Caco-2 (cell line): Measurements from ENCODE around the gene ACAD10. TPM values are rescaled to one million over a fixed set of nuclear protein-coding genes. Genes with fewer than 3 reads are reported as not detected.
"Not testable (repeated sequence)": the region's sequence is repeated elsewhere in the genome, so short reads cannot be mapped to it uniquely, and the experiment has no call there.

ENCODE experiments used
- BruUV-seq: library from RNA; stranded (reverse); fragments of 400-500 nt; replicated peaks from 2 replicates; lab custom pipeline; 2021; lab: Mats Ljungman, UMichigan
- CTCF ChIA-PET: fragments of 300-600 bp; sonication (Branson Sonifier 250); formaldehyde crosslinking; loops from one replicate; lab custom pipeline; 2022; ENCODE audit warnings: antibody characterized with exemption; lab: Charles Lee
- POLR2A ChIA-PET: fragments of 300-600 bp; sonication (Branson Sonifier 250); formaldehyde crosslinking; loops from one replicate; lab custom pipeline; 2022; ENCODE audit warnings: antibody characterized with exemption; lab: Charles Lee
- DNase-seq, 2 experiments: peaks; one replicate each; pipeline versions ENCODE4 v3.0.0 to v3.0.0-alpha.2; 2020 to 2022
- H3K27me3 ChIP-seq: replicated peaks from 2 replicates; pipeline ENCODE4 v1.6.0; 2011; ENCODE audit warnings: low read length; ENCODE audit not compliant: control insufficient read depth, insufficient read depth
- H3K36me3 ChIP-seq: 2 replicates; pipeline ENCODE4 v1.5.1; 2011; ENCODE audit warnings: low read length; ENCODE audit not compliant: control insufficient read depth, insufficient read depth
- H3K4me1 ChIP-seq: fragments of 250-450 bp; sonication (Bioruptor Pico); 2 replicates; pipeline ENCODE4 v1.5.1; 2020; ENCODE audit warnings: mild to moderate bottlenecking
- H3K4me3 ChIP-seq: 2 replicates; pipeline ENCODE4 v1.5.1; 2011; ENCODE audit warnings: low read depth, mild to moderate bottlenecking, control low read depth, low read length
- H3K9me3 ChIP-seq: fragments of 250-450 bp; sonication (Bioruptor Pico); 2 replicates; pipeline ENCODE4 v1.5.1; 2020; ENCODE audit warnings: mild to moderate bottlenecking, moderate library complexity
- H3K27ac Mint-ChIP-seq: one replicate; pipeline ENCODE4 v1.8.0; 2022; ENCODE audit warnings: mixed read lengths; ENCODE audit not compliant: unreplicated experiment
- H3K27me3 Mint-ChIP-seq: one replicate; pipeline ENCODE4 v1.8.0; 2022; ENCODE audit warnings: mixed read lengths; ENCODE audit not compliant: insufficient read depth, unreplicated experiment
- H3K36me3 Mint-ChIP-seq: one replicate; pipeline ENCODE4 v1.8.0; 2022; ENCODE audit warnings: mild to moderate bottlenecking, mixed read lengths; ENCODE audit not compliant: insufficient read depth, unreplicated experiment
- H3K4me1 Mint-ChIP-seq: one replicate; pipeline ENCODE4 v1.8.0; 2022; ENCODE audit warnings: low read depth, mixed read lengths; ENCODE audit not compliant: unreplicated experiment
- H3K4me3 Mint-ChIP-seq: one replicate; pipeline ENCODE4 v1.8.0; 2022; ENCODE audit warnings: mild to moderate bottlenecking, moderate library complexity, mixed read lengths; ENCODE audit not compliant: unreplicated experiment
- H3K9me3 Mint-ChIP-seq: one replicate; pipeline ENCODE4 v1.8.0; 2022; ENCODE audit warnings: mixed read lengths; ENCODE audit not compliant: unreplicated experiment
- CTCF ChIP-seq, 2 experiments: fragments of 200-600 bp in 1 of 2; IDR thresholded peaks; 1 replicate in 1 of 2; 2 replicates in 1 of 2; pipeline versions ENCODE4 v1.5.1 to v1.8.0; 2011 to 2022; ENCODE audit warnings: antibody characterized with exemption in 1 of 2, control low read depth in 1 of 2, inconsistent platforms in 1 of 2, low read depth in 1 of 2, low read length in 1 of 2, mild to moderate bottlenecking in 1 of 2, moderate library complexity in 1 of 2; ENCODE audit not compliant: insufficient read depth in 1 of 2, severe bottlenecking in 1 of 2, unreplicated experiment in 1 of 2
- intact Hi-C: fragments of 100-400 bp; cut with micrococcal nuclease; formaldehyde crosslinking; loops from one replicate; pipeline ENCODE4 v1.10.0; 2022; ENCODE audit not compliant: unreplicated experiment
- total RNA-seq: library from RNA; stranded (reverse); gene quantifications from 2 replicates; pipeline ENCODE4 v1.2.3, GENCODE V29; 2022

ACAD10 gene
- total RNA-seq, 1 experiment from 2014 or later = 19.0 TPM

GRCh38 chr12:111723646-111724360 lies 38.0 kb downstream of the ACAD10 start:
- POLR2A ChIA-PET, H3K27ac Mint-ChIP-seq: not testable (repeated sequence)

GRCh38 chr12:111728795-111729194 lies 42.9 kb downstream of the ACAD10 start:
- CTCF ChIA-PET = no interaction called here
- no peaks in the 10 kb centered on the region for H3K9me3 ChIP-seq
- no peak overlapping the region for H3K4me3 ChIP-seq
- Mint-ChIP-seq H3K36me3 (peaks cover 19% of the 10 kb centered on the region), H3K27ac (no peak overlapping the region), H3K4me3 (no peak overlapping the region), H3K4me1 (no peaks in the 10 kb centered on the region), H3K9me3 (no peaks in the 10 kb centered on the region), H3K27me3 (no peaks in the 10 kb centered on the region)
- no peak for DNase-seq
- intact Hi-C loops = no loop called here
- POLR2A ChIA-PET = no interaction called here
- BruUV-seq = no TSS peak
- H3K4me1 ChIP-seq = no peaks in the 10 kb centered on the region
- no peaks in the 10 kb centered on the region for H3K27me3 ChIP-seq
- H3K36me3 ChIP-seq = no peaks in the 10 kb centered on the region
- TF ChIP-seq CTCF (IDR thresholded peaks at IDR 0.05; ENCODE audit: insufficient read depth in 1 of 2, low read depth in 1 of 2, low read length in 1 of 2, severe bottlenecking in 1 of 2, unreplicated experiment in 1 of 2) = no peak

More at GRCh38 chr12:111723646-111724360, 38.0 kb downstream of the ACAD10 start:
- H3K36me3 ChIP-seq, H3K9me3 ChIP-seq, DNase-seq, H3K4me3 ChIP-seq, intact Hi-C loops, H3K4me3 Mint-ChIP-seq, H3K4me1 ChIP-seq, BruUV-seq, H3K27me3 ChIP-seq, H3K27me3 Mint-ChIP-seq, H3K4me1 Mint-ChIP-seq, CTCF ChIA-PET, H3K9me3 Mint-ChIP-seq: not testable (repeated sequence)
- H3K36me3 Mint-ChIP-seq = peaks cover 22% of the 10 kb centered on the region

GRCh38 chr12:111730420-111730819 lies 44.6 kb downstream of the ACAD10 start:
- ChIA-PET POLR2A (no interaction called here), CTCF (no interaction called here)
- intact Hi-C loops = no loop called here
- DNase-seq = no peak
- Histone ChIP-seq H3K36me3 (no peaks in the 10 kb centered on the region), H3K4me3 (no peak overlapping the region), H3K27me3 (no peaks in the 10 kb centered on the region), H3K9me3 (no peaks in the 10 kb centered on the region), H3K4me1 (no peaks in the 10 kb centered on the region)
- H3K27me3 Mint-ChIP-seq = no peaks in the 10 kb centered on the region
- H3K4me3 Mint-ChIP-seq = no peak overlapping the region
- no peak for TF ChIP-seq CTCF (IDR thresholded peaks at IDR 0.05; ENCODE audit: insufficient read depth in 1 of 2, low read depth in 1 of 2, low read length in 1 of 2, severe bottlenecking in 1 of 2, unreplicated experiment in 1 of 2)
- no peaks in the 10 kb centered on the region for H3K9me3 Mint-ChIP-seq
- H3K27ac Mint-ChIP-seq = no peak overlapping the region
- no peaks in the 10 kb centered on the region for H3K4me1 Mint-ChIP-seq
- BruUV-seq = no TSS peak
- H3K36me3 Mint-ChIP-seq = peaks cover 18% of the 10 kb centered on the region
